DMS53 treated with DMSO at 0.1 percent for 48 hours (cell line): ENCODE measurements around the gene LMNTD2.

ENCODE experiments used
- DNase-seq: peaks from one replicate; lab custom pipeline; 2025; ENCODE audit not compliant: unreplicated experiment; lab: John Stamatoyannopoulos, UW

The LMNTD2 gene, protein sequence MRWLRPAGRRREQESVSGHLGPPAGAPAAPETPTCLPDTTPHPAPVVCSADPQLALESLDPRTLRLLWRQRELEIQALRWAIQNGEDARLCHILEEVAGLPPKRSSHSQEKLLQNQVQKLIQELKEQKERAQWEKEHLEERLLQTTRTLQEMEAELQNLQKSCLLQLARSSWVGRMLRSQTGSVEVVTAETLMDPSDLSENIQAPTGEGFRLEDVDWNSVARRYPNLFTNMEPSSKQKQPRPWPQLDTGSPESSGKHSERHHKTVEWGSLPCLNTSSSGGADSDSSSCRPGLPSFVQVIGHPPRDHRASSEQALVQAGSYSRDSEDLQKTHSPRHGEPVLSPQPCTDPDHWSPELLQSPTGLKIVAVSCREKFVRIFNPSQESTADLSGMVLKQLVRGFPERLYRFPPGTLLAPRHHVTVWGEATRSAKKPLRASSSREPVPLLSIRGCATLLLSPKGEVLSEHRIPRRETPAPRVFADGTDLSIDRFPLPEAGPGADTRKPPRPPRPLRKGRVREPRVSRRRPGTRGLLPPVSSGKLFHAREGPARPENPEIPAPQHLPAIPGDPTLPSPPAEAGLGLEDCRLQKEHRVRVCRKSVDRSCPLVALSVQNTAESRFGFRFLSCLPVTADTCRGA

DNA sequence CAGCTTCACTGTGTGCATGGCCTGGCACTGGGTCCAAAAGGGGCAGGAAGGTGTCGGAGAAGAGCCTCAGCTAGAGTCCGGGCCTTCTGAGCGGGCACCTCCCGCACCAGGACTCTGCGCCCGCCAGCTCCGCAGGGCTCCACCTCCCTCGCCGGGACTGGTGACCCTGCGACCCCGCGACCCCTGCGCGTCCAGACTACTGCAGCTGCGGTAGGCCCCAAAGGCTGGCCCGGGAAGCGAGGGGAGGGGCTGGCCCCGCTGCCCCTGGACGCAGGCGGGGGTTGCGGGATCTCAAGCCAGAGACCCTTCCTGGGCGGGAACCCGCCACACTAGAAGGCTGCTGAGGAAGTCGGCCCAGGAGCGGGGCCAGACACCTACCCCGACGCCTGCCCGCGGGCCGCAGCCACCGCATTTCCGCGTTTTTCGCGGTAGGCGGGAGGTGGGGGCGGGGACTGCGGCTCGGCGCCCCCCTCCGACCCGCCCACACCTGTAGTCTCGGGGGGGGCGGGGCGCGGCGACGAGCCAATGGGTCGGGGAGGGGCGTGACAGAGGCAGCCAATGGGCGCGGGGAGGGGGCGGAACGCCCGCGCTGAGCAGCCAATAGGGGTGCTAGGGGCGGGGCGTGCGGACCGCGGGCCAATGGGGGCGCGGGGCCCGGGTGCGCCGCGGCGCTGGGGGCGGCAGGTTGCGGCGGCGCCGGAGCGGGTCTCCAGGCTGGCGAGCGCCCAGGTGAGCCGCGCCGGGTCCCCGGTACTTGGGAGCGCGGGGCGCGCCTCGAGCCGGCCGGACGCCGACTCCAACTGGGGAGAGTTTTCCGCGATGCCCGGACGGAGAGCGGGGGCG is at the start of gene LMNTD2, which contains the start of gene RASSF7:
Gene LMNTD2 (minus strand): TSS at position 434 of the 843 bp plus-strand sequence. CDS start 22 bp downstream, at position 412.
Gene RASSF7 (plus strand): TSS at position 666 of the 843 bp plus-strand sequence. CDS start 799 bp downstream, outside the sequence.
- DNase-seq: peak; percentile 96

DNA sequence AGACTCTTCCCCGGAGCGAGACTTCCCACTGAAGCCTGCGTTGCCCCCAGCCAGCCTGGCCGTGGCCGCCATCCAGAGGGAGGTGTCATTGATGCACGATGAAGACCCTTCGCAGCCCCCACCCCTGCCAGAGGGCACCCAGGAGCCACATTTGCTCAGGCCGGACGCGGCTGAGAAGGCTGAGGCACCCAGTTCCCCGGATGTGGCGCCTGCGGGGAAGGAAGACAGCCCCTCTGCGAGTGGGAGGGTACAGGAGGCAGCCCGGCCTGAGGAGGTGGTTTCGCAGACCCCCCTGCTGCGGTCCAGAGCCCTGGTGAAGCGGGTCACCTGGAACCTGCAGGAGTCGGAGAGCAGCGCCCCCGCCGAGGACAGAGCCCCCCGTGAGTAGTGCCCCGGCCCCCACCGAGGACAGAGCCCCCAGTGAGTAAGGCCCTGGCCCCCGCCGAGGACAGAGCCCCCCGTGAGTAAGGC is 48.8 kb upstream of the LMNTD2 start:
- no peak for DNase-seq

DNA sequence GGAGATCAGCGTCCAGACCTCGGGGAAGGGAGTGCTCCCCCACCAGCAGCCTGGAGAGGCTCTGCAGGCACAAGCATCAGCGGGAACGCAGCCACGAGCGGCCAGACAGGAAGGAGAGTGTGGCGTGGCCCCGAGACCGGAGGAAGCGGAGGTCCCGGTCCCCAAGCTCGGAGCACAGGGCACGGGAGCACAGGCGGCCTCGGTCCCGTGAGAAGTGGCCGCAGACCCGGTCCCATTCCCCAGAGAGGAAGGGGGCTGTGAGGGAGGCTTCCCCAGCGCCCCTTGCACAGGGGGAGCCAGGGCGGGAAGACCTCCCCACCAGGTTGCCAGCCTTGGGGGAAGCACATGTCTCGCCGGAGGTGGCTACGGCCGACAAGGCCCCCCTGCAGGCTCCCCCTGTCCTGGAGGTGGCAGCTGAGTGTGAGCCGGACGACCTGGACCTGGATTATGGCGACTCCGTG is 48.3 kb upstream of the LMNTD2 start:
- DNase-seq: no peak

DNA sequence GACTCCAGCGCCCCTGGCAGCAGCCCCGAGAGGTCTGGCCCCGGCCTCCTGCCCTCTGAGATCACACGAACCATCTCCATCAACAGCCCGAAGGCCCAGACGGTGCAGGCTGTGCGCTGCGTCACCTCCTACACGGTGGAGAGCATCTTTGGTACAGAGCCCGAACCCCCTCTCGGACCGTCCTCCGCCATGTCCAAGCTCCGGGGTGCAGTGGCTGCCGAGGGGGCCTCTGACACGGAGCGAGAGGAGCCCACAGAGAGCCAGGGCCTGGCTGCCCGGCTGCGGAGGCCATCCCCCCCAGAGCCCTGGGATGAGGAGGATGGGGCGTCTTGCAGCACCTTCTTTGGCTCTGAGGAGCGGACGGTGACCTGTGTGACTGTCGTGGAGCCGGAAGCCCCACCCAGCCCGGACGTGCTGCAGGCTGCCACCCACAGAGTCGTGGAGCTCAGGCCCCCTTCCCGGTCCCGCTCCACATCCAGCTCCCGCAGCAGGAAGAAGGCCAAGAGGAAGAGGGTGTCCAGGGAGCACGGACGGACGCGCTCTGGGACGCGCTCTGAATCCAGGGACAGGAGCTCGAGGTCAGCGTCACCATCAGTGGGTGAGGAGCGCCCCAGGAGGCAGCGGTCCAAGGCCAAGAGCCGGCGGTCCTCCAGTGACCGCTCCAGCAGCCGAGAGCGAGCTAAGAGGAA is 47.6 kb upstream of the LMNTD2 start:
- DNase-seq: no peak

DNA sequence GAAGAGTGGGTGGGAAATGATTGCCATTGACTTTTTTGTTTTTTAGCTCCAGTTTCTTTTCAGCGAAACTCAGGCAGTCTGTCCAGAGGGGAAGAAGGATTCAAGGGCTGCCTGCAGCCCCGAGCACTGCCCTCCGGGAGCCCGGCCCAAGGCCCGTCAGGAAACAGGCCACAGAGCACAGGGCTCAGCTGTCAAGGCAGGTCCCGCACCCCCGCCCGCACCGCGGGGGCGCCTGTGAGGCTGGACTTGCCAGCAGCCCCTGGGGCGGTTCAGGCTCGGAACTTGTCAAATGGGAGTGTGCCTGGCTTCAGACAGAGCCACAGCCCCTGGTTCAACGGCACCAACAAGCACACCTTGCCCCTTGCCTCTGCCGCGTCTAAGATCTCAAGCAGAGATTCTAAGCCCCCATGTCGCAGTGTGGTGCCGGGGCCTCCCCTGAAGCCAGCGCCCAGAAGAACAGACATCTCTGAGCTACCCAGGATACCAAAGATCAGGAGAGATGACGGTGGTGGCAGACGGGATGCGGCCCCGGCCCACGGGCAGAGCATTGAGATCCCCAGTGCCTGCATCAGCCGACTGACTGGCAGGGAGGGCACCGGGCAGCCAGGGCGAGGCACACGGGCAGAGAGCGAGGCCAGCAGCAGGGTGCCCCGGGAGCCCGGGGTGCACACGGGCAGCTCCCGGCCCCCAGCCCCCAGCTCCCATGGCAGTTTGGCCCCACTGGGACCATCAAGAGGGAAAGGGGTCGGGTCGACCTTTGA is 46.7 kb upstream of the LMNTD2 start:
- DNase-seq: no peak

DNA sequence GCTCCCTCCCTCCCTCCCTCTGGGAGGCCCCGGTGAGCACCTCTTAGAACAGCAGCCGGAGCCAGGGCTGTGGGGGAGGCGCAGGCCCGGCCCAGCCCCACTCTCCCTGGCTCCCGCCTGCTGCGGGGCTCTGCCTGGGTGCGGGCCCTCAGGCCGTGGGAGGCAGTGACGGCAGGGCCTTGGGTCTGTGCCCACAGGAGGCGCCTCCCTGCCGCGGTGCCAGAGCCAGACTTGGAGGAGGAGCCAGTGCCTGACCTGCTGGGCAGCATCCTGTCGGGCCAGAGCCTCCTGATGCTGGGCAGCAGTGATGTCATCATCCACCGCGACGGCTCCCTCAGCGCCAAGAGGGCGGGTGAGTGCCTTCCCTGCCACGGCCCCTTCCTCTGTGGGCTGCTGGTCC is 45.7 kb upstream of the LMNTD2 start:
- DNase-seq: peak; percentile 1

DNA sequence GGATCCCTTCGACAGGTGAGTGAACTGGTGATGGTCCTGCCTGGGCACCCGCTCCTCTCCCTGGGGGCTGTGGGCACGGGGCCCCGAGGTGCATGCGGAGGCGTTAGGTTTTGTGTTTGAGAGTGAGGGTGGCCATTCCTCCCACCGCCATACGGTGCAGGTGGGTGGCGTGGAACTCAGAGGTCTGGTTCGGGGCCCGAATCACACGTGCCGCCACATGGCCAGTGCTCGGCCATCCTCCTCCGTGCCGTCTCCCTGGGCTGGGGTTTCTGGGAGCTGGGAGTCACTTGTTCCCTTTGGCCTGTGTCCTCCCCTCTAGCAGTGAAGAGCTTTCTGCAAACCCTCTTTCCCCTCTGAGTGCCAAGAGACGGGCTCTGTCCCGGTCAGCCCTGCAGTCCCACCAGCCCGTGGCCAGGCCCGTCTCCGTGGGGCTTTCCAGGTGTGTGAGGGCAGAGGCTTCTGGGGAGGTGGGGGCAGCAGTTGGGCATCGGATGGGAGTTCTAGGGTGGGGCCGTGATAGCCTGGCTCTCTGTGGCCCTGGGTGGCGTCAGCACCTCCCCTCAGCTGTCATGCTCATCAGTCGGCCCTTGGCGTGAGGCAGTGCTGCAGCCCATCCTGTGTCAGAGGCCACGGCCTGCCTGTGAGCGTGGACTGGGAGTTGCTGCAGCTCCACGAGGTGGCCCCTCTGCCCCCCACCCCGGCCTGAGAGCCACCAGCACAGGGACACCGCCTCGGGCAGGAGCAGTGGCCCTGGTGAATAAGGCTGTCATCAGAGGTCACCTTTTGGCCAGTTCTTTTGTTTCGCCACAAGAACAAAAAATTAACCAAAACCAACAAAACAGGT is 45.0 kb upstream of the LMNTD2 start:
- no peak for DNase-seq

DNA sequence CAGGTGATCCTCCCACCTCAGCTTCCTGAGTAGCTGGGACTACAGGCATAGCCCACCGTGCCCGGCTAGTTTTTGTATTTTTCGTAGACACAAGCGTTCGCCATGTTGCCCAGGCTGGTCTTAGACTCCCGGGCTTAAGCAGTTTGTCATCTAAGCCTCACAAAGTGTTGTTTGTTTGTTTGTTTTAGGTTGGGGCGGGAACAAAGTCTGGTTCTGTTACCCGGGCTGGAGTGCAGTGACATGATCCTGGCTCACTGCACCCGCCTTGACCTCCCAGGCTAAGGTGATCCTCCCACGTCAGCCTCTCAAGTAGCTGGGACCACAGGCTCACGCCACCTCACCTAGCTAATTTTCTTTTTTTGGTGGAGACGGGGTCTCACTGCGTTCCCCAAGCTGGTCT is 42.6 kb upstream of the LMNTD2 start:
- DNase-seq: no peak

DNA sequence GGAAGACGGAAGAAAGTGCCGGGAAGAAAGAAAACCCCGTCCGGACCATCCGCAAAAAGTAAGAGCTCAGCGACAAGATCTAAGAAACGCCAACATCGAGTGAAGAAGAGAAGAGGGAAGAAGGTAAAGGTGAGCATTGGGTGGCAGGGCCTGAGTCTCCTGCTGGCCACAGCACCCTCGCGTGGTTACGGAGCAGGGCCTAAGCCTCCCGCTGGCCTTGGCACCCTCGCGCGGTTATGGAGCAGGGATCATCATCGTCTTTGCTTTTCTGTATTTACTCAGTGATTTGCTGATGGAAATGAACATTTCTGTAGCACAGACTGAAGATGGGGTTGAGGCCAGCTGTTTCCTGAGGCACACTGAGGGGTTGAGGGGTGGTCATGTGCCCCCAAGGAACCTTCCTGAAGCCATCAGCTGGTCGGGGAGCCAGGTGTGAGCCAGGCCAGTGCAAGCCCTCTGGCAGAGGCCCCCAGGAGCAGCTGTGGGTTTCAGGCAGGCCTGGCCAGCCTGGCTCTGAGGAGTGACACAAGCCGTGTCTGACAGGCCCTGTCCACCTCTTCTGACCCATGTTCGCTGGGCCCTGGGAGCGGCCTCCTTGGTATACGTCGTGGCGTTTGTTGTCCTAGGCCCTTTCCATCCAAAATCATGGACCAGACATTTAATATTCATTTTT is 41.2 kb upstream of the LMNTD2 start:
- DNase-seq: no peak

DNA sequence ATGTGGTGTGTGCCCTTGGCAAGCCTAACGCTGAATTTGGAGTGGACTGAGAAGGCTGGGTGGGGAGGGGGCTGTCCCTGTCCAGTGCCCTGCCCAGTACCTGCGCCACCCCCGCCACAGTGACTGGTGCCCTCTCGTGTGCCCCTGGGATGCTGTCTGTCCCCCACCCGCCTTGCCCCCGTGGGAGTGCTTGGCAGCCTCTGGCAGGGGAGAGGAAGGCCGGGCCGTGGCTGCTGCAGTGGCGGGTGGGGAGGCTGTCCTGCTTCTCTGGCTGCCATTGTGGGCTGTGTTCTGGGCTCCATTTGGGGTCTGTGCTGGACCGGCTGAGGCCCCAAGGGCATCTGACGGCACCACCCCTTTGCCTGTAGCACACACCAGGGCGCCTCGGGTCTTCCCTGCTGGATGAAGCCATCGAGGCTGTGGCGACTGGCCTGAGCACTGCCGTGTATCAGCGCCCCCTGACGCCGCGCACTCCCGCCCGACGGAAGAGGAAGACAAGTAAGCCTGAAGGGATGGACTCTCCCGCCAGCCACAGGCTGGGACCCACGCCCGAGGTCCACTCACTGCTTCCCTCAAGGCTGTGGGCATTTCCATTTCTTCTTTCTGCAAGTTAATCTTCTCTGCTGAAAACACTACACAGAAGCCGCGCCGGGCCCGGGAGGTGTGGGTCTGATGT is 37.6 kb upstream of the LMNTD2 start:
- no peak for DNase-seq

DNA sequence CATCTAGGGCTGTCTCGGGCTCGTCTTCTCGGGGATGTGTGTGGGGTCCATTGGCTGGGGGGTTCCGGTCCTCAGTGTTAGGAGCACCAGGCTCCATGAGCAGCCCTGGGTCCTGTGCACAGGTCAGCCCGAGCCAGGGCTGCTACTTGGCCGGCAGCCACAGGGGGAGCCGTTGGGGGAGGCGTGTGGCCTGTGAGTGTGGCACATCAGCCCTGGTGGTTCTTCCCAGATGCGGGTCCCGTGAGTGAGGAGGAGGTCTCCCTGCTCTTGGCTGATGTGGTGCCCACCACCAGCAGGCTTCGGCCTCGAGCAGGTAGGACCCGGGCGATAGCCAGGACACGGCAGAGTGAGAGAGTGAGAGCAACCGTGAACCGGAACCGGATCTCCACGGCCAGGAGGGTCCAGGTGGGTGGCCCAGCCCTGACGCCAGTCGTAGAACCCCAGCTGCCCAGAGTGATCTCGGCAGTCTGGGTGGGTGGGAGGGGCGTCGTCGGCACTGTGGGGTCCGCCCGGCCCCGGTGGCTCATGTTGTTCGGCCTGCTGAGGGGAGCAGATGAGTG is 36.7 kb upstream of the LMNTD2 start:
- DNase-seq: no peak

DNA sequence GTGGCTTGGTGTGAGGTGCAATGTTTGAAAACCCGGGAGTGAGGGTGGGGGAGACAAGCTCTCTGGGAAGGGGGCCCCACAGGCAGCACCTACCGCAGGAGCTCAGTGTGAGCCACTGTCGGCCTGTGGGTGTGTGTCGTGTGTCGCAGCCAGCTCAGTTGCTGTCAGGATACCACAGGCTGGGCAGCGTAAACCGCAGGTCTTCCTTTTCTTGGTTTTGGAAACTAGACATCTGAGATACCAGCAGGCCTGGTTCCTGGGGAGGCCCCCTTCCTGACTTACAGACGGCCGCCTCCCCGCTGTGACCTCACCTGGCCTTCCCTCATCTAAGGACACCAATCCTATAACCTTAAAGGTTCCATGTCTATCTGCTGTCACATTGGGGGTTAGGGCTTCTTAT is 35.8 kb upstream of the LMNTD2 start:
- no peak for DNase-seq

DNA sequence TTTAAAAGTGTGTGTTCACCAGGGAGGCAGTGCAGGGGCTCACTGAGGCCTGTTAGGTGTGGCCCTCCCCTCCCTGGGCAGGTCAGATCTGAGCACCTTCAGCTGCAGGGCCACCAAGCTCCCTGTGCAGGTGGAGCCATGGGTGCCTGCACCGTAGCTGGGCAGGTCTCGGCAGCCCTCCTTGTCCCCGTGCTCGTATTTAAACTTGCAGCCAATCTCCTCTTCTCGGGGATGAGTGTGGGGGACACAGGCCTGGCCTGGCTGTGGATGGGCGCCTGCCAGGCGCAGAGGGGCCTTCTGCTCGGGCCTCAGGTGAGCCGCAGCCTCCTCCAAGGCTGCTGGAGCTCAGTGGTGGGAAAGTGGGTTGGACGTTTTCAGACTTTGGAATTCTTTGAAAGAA is 34.9 kb upstream of the LMNTD2 start:
- DNase-seq: no peak

DNA sequence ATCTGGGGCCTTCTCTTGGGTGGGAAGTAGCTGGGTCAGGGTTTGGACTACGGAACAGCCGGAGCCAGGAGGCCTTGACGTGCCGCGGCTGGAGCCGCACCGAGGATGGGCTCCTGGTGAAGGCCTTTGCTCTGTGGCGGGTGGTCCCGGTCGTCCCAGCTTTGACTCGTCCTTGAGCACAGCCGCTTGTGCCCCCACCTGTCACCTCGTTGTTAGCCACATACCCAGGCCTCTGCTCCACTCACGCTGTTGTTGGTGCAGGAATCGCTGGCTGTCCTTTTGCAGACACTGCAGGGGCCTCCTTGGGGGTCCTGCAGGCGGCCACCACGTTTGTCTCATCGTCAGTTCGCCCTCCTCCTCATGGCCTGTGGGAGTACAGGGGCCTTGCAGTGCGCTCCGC is 32.8 kb upstream of the LMNTD2 start:
- DNase-seq: no peak

DNA sequence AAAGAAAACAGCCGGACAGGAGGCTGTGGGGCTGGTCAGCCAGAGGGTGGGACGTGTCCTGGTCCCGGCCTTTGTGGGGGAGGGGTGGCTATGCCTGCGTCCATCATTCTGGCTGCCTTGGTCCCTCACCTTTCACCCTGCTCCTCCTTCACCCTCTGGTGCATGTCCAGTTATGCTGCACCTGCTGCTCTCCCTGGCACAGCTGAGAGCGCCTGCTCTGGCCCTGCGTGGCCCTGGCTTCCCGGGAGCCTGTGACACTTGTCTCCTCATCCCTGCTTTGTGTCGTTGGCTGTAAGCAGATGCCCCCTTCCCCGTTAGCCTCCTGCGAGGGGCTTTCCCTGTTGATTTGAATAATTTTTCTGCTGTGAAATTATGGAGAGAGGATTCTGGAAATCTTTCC is 32.4 kb upstream of the LMNTD2 start:
- no peak for DNase-seq

DNA sequence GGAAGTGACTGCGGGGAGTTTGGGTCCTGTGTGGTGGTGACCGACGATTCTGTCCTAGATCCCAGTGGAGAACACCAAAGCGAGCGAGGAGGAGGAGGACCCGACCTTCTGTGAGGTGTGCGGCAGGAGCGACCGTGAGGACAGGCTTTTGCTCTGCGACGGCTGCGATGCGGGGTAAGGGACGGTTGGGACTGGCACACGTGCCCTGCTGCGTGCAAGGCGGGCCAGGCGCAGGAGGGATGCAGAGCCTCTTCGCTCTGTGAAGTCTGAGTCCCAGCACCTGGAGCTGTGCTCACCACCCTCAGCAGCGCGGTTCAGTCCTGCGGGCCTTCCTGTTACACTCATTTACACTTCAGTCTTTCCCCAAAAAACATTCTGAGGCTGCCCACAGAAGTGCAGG is 32.0 kb upstream of the LMNTD2 start:
- DNase-seq: no peak

DNA sequence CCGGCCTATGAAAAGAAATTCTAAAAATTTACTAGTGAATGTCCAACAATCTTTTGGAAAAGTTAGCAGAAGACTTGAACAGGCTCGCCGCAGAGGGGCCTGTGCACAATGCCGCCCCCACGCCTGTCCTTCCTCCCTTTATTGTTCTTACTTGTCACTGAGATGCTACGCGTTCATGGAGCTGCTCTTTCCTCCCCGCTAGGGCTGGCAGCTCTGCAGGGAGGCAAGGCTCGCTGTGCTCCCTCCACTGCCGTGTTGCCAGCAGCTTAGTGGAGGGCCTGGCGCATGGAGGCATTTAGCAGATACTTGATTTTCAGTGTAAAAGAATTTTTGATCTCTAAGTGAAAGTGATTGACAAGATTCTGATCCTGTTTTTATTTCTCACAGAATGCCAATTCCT is 30.5 kb upstream of the LMNTD2 start:
- DNase-seq: no peak

DNA sequence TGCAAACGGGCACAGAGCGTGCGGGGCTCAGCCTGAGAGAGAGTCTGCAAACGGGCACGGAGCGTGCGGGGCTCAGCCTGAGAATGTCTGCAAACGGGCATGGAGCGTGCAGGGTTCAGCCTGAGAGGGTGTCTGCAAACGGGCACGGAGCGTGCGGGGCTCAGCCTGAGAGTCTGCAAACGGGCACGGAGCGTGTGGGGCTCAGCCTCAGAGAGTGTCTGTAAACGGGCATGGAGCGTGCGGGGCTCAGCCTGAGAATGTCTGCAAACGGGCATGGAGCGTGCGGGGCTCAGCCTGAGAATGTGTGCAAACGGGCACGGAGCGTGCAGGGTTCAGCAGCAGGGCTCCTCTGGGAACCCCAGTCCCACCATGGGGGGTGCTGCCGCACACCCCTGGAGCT is 29.3 kb upstream of the LMNTD2 start:
- DNase-seq: no peak
